NCI-H146 treated with DMSO at 0.1 percent for 48 hours (cell line): Measurements from ENCODE around the gene COQ8A.
A peak's percentile ranks its signal among the peaks of the same experiment; 100 is the strongest.

ENCODE experiments used
- DNase-seq: peaks from one replicate; lab custom pipeline; 2025; ENCODE audit not compliant: unreplicated experiment; lab: John Stamatoyannopoulos, UW

The COQ8A gene

DNA sequence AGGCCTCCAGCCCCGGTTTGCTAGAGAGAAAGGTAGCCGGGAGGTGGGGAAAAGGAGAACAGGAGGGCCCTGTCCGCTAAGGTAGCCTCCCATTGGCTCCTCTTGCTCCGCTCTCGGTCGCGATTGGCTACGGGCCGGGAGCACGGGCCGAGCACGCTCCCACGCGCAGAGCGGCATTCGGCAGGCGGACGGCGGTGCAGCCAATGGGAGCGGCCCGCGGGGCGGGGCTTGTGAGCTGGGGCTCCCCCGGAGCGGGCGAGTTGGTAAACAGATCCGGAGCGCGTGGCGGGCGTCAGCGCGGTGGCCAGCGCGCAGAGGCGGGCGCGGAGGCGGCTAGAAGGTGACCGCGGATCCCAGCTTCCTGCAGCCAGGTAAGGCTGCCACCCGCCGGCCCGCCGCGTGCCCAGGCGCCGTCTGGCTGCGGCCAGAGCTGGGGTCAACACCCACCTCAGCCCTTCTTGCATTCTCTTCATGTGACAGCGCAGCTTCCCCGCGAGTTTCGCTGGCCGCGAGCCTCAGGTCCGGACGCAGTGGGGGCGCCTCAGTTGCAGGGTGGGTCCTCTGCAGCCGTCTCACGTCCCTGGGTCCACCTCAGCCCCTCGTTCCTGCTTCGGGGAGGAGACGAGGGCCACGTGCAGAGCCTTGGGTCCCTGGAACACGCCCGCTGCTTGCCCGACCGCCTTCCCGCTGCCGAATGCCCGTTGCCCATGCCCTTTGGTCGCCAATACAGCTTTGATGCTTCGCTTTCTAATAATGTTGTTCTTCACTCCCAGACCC lies at the start of gene COQ8A:
Gene COQ8A (plus strand): TSS at position 266 of the 777 bp plus-strand sequence. CDS start 21,092 bp downstream, outside the sequence.
- peak; percentile 98 for DNase-seq

DNA sequence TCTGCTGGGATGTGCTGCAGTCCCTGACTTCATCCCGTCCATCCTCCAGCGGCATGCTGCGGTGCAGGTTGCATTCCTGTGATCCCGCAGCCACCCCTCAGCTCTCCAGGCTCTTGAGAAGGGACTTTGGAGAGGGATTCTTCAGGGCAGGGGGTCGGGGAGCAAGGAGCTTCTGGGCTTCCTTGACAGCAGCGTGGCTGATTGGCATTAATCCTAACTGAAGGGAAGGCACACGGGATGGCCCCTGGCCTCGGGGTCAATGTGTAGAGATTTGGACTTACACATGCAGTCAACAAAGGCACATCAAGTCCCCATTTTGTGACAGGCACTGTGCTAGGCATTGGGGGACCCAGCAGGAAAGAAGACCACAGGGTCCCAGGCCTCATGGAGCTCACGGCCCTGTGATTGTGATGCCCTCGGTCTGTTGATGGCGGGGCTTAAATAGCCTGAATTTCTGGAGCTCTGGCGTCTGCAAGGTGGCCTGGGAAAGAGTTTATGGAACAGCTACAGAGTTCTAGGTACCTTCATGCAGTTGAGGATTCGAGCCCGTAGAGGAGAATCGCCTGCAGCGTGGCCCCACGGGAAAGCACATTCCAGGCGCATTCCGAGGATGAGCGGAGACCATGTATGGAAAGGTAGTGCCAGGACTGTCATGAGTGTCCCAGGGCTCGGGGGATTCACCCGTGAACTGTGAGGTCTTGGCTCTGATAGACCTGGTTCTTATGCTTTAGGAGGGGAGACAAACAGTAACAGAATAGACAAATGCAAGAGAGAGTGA lies 49.6 kb upstream of the COQ8A start:
- DNase-seq: no peak

DNA sequence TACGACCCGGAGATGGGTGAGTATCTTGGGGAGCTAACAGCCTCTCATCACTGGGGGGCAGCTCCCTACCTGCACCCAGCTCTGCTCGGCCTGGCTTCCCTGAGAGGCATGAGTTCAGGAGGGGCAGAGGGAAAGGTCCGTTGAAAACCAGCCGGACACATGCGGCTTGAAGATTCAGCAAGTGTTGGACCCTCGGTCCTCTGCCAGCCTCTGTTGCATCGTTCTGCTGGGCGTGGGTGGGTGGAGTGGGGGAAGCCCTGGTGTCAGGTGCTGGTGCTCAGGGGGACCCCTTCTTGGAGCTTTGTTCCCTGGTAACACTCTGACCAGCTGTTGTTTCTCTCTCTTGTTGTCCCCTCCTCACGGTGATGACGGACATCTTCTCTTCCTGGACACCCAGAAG lies 48.7 kb upstream of the COQ8A start:
- DNase-seq: no peak

DNA sequence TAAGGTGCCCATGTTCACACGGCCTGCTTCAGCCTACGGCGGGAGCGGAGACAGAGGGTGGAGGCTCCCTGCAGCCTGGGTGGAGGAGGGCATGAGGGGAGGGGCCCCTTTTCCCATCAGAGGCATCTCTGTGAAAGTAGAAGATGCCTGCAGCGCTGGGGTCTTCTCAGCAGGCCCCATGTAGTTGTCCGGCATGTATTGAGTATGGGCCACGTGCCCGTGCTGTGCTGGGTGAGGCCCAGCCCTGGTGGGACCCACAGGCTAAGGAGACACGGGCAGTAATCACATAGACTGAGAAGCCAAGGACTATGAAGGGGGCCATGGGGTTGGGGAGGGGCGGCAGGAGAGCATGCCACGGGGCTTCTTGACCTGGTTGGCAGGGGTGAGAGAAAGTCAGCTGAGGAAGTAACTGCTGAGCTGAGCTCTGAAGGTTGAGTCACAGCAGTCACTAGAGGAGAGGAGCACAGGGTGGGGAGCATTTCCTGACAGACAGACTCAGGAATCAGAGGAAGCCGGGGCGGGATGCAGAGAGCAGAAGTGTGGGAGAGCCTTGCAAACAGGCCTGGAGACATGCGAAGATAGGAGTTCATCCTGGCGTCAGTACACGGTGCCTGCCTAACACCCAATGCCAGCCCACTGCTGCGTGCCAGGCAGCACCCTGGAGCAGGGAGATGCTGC lies 48.1 kb upstream of the COQ8A start:
- no peak for DNase-seq

DNA sequence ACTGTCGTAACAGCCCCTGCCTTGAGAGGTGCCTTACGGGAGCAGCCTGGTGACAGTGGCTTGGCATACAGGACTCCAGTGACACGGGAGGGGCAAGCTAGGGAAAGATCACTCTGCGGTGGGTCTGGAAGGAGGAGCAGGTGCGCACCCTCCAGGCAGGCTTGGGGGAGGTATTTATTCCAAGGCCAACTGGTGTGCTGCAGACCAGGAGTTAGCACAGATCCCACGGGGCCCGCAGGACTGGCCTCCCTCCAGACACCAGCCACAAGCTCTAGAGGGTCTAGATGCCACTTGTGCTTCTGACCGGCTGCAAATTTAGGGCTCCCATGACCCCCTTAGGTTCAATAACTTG lies 47.6 kb upstream of the COQ8A start:
- no peak for DNase-seq

DNA sequence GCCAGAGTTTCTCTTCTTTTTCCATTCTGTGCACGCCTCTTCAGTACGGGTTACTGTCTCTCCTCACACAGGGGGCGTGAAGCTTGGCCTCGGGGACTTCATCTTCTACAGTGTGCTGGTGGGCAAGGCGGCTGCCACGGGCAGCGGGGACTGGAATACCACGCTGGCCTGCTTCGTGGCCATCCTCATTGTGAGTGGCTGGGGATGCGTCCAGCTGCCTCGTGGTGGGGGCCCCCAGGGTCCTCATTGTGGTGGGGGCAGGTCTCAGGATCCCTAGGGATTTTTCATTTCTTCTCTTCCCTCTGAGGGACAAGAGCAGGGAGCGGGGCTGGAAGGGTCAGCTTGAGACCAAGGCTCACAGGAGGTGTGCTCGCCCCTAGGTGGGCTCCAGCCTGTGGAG lies 46.2 kb upstream of the COQ8A start:
- DNase-seq: no peak

DNA sequence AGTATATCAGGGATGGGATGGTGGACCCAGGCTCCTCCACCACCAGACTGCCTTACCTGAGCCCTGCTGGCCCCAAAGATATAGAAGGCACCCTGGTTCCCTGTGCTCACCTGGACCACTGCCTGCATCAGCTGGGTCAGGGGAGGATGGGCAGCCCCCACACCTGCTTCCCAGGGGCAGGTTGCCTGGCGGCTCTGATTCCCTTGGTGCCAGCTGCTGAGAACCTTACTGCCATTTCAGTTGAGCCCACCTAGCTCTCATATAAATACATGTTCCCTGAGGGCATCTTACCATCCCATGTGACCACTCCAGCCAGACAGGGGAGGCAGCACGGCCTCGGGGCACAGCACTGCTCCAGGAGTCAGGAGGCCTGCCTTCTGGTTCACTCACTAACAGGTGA lies 45.3 kb upstream of the COQ8A start:
- DNase-seq: no peak

DNA sequence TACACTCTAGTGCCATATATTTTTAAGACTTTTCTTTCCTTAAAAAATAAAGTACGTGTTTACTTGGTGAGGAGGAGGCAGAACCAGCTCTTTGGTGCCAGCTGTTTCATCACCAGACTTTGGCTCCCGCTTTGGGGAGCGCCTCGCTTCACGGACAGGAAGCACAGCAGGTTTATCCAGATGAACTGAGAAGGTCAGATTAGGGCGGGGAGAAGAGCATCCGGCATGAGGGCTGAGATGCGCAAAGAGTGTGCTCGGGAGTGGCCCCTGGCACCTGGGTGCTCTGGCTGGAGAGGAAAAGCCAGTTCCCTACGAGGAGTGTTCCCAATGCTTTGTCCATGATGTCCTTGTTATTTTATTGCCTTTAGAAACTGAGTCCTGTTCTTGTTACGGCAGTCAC lies 44.5 kb upstream of the COQ8A start:
- no peak for DNase-seq

DNA sequence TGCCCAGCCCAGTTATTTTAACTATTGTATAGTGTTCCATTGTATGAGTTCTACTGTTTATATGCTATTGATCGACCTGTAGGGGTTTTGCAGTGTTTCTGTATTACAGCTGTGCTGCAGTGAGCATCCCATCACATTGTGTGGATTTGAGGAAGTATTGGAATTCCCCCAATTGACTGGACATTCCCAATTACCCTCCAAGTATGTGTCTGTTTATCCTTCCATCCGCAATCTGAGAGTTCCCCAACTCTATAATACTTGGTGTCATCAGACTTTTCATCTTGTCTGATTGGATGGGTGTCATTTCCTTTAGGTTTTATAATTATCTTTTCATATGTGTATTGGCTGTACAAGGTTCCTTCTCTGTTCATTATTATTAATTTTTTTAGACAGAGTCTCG lies 41.8 kb upstream of the COQ8A start:
- DNase-seq: no peak

DNA sequence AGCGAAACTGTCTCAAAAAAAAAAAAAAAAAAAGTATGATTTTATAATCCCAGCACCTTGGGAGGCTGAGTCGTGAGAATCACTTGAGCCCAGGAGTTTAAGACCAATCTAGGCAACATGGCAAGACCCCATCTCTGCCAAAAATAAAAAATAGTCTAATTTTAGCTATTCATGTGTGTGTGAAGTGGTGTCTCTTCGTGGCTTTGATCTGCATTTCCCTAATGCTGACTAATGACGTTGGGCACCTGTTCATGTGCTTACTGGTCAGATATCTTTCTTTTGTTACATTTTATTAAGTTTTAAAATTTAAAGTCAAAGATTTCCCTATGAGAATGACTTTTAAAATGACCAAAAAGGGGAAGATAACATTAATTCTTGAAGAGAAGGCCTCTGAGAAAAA lies 38.7 kb upstream of the COQ8A start:
- no peak for DNase-seq

DNA sequence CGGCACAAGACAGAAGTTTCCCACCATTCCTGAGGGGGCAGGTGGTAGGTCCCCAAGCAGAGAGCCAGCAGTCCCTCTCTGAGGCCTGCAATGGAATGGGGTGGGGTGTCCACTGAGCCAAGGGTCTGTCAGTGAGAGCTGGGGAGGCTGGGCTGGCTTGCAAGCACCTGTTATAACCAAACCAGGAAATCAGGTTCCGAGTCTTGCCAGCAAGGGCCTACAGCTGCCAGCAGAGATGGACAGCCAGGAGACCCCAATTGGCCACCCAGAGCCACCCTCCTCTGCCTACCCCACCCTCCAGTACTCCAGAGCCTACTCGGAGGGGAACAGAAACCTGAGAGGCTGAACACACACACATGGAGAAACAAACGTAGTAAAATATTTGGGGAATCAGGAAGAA lies 37.5 kb upstream of the COQ8A start:
- no peak for DNase-seq

DNA sequence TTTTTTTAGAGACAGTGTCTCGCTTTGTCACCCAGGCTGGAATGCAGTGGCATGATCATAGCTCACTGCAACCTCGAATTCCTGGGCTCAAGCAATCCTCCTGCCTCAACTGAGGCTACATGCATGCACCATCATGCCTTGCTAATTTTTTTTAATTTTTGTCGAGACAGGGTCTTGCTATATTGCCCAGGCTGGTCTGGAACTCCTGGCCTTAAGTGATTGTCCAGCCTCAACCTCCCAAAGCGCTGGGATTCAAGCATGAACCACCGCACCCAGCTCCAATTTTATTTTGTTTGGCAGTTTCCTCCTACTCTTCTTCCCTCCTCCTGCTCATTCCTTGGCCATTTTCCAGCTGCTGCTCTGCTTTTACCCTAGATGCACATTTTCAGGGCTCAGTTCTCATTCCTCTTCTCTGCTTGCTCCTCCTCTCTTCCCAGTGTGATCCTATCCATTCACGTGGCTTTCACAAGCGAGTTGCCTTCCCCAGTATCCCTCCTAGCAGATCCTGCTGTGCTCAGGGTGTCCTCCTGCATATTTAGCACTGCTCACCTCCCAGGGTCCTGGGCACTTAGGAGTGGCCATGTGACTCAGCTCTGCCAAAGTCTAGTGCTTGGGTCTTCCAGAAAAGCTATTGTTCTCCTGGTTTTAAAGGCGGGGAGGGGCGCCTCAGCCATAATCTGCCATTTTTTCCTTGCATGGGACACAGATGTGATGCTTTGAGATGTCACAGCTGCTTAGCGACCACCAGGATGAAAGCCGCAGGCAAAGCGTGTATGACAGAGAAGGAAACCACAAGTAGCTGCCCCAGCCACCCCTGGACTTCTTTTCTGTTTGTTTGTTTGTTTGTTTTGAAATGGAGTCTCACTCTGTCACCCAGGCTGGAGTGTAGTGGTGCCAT lies 36.0 kb upstream of the COQ8A start:
- no peak for DNase-seq

DNA sequence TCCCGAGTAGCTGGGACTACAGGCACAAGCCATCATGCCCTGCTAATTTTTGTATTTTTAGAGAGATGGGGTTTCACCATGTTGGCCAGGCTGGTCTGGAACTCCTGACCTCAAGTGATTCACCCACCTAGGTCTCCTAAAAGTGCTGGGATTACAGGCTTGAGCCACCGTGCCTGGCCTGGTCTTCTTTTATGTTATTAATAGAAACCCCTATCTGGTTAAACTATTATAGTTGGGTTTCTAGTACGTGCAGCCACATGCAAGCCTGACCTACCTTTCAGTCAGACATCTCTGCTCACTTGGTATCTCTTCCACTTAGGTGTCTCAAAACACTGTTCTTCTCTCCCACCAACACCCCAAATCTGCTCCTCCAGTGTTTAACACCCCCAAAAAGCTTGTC lies 35.3 kb upstream of the COQ8A start:
- no peak for DNase-seq

DNA sequence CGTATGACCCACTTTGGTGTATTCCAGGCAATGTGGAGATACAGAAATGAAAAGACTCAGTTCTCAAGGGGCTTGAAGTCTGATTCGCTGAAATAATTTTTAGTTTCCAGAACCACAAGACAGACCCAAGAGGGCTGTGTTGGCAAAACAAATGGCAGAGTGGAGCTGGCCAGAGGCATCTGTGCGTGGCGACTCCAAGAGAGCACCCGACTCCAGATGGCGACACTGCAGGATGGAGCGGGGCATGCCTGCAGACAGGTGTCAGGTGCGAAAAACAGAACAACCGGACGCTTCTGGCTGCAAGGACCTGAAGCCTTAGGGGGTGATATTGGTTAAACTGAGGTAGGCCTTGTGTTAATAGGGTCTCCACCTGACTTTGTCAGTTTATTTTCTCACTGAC lies 31.7 kb upstream of the COQ8A start:
- DNase-seq: no peak

DNA sequence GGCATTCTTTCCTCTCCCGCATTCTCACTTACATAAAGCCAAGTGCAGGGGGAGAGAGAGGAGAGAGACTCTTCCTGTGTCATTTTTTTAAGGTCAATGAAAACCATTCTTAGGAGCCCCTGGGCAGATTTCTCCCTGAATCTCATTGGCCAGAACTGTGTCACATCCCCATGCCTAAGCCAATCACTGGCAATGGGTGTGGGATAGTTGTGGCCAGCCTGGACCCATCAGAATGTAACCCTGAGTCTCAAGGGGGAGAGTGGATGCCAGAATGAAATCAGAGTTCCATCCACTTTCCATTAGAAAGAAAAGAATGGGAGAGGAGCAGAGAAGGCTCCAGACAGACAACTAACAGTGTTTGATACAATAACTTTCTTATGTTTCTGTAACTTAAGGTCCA lies 31.2 kb upstream of the COQ8A start:
- DNase-seq: no peak

DNA sequence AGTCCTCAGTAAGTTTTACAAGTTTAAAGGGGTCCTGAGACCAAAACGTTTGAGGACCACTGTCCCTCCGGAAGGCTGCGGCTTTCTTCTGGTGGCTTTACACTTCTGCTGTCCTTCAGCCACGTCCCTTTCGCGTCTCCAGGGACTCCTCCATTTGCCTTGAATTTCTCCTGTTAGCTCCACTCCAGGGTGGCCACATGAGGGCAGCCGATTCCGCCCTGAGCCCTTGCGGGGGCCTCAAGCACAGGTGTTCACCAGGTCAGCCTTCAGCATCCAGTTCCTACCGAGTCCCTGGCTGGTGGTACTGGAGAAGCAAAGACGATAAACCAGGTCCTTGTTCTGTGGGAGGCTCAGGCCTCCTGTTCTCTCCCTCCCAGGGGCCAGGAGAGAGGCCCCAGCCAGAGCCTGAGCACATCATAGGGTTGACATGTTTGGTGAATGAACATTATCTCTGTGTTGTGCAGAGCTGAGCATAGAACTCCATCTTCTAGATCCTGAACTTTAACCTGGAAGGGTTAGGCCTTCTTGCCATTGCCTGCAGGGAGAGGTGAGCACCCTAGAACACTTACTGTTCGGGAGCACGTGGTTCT lies 27.4 kb upstream of the COQ8A start:
- DNase-seq: peak; percentile 72

DNA sequence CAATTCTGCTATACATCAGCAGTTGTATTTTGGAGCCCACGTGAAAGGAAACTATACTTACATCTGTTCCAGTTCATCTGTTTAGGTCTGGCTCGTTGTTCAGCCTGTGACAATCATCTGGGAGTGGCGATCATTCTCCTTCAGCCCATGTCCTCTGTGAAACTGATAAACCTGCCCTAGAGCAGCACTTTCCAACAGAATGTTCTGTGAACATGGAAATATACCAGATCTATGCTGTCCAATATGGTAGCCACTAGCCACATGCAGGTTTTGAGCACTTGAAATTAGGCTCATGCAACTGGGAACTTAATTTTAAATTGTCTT lies 24.5 kb upstream of the COQ8A start:
- no peak for DNase-seq

DNA sequence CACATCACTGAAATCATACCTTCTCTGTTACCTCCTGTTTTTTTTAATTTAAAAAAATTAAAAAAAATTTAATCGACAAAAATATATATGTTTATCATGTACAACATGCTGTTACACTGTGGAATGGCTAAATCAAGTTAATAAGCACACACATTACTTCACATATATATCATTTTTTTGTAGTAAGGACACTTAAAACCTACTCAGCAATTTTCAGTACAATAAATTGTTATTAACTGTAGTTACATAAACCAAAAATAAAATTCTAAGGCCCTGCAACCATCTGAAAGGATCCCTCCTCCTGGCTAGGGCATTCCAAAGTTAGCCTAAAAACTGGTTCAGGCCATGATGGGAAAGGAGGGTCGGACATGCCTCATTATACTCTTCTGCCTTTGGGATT lies 23.6 kb upstream of the COQ8A start:
- no peak for DNase-seq

DNA sequence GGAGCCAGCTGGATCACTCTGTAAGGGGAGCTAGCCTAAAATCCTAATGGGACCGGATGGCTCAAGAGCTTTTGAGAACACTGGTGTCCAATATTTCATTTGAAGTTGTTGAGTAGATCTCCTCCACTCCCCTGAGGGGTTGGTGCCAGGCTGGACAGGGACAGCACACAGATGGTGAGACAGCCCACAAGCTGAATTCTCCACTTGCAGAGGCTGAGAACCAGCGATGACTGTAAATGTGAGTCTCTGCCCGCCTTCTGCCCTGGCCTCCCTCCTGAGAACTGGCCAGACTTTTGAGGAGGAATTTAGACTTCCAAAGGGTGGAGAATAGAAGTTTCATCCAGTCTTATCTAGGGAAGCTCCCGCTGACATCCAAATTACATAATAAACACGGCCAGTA lies 20.5 kb upstream of the COQ8A start:
- DNase-seq: no peak

DNA sequence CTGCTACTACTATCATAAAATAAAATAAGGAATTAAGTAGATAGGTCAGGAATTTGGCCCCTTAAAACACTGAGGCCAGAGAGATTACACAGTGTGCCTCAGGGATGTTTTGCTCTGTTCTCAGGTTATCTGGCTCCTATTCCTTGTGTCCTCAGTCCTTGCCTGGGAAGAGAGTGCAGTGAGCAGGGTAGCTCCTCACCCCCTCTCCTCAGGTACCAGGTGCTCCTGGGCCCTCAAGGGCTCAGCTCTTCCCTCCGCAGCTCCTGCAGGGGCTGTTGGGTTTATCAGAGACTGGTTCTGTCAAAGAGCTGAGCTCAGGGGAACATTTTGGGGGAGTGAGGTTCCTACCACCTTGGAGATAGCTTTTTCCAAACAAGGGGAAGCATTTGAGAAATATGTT lies 20.1 kb upstream of the COQ8A start:
- DNase-seq: no peak

DNA sequence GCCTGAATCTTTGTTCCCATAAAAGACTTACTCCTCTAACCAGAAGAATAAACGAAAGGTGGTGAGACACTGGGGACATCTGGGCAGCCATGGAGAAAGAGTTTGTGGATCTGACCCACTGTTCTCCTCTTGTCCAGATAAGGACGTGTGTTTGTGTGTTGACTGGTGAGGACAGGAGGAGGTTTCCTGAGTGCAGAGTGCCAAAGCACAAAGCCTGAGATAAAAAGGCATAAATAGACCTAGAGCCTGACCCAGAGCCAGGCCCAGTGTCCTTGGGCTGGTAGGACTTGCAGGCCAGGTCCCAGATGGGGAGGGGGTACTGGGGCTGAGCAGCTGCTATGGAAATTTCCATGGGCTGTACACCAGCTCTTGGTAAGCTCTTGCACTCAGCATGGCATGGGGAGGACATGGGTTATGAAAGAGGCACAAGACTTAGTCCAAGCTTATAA lies 19.6 kb upstream of the COQ8A start:
- no peak for DNase-seq
